ENCODE results near the gene NOX5. TPM values are rescaled to one million over a fixed set of nuclear protein-coding genes. Genes with fewer than 3 reads are reported as not detected.

NOX5 gene
- total RNA-seq, 2 experiments from 2014 or later, result not detected

- Mint-ChIP-seq H3K27me3 (no peaks in the 10 kb centered on the region), H3K27ac (no peak overlapping the region), H3K9me3 (no peaks in the 10 kb centered on the region), H3K4me1 (ENCODE audit: low read depth) (no peaks in the 10 kb centered on the region), H3K4me3 (no peak overlapping the region), H3K36me3 (ENCODE audit: low read depth) (no peaks in the 10 kb centered on the region)
- POLR2A ChIA-PET, result no interaction called here
- intact Hi-C loops (cut with micrococcal nuclease), result no loop called here
- CTCF ChIA-PET, result no interaction called here
- DNase-seq (no peak), ATAC-seq (no peak)
- TF ChIP-seq CTCF (IDR thresholded peaks at IDR 0.05), result no peak
These were observed 21.8 kb upstream of the NOX5 start for GRCh38 chr15:68992696-68993095.

- intact Hi-C loops (cut with micrococcal nuclease), result no loop called here
- TF ChIP-seq CTCF (IDR thresholded peaks at IDR 0.05), result no peak
- H3K27ac Mint-ChIP-seq, result no peak overlapping the region
- POLR2A ChIA-PET, result no interaction called here
- no peaks in the 10 kb centered on the region for H3K9me3 Mint-ChIP-seq
- DNase-seq, result no peak
- H3K4me1 Mint-ChIP-seq (ENCODE audit: low read depth), result no peaks in the 10 kb centered on the region
- no peaks in the 10 kb centered on the region for H3K36me3 Mint-ChIP-seq (ENCODE audit: low read depth)
- CTCF ChIA-PET, result no interaction called here
- H3K27me3 Mint-ChIP-seq, result no peaks in the 10 kb centered on the region
- no peak overlapping the region for H3K4me3 Mint-ChIP-seq
- ATAC-seq, result no peak
These were observed 21.2 kb upstream of the NOX5 start for GRCh38 chr15:68993276-68993675.

GRCh38 chr15:68994149-68994548, 20.3 kb upstream of the NOX5 start:
- no peak for TF ChIP-seq CTCF (IDR thresholded peaks at IDR 0.05)
- no peak overlapping the region for H3K4me3 Mint-ChIP-seq
- DNase-seq, result no peak

GRCh38 chr15:68994981-68995761, 19.3 kb upstream of the NOX5 start:
- no peaks in the 10 kb centered on the region for H3K36me3 Mint-ChIP-seq (ENCODE audit: low read depth)
- H3K27me3 Mint-ChIP-seq, result no peaks in the 10 kb centered on the region
- TF ChIP-seq CTCF (IDR thresholded peaks at IDR 0.05), result no peak
- ChIA-PET CTCF (no interaction called here), POLR2A (no interaction called here)
- ATAC-seq (no peak), DNase-seq (no peak)
- H3K27ac Mint-ChIP-seq, result no peak overlapping the region
- no peaks in the 10 kb centered on the region for H3K9me3 Mint-ChIP-seq
- intact Hi-C loops (cut with micrococcal nuclease), result no loop called here
- no peaks in the 10 kb centered on the region for H3K4me1 Mint-ChIP-seq (ENCODE audit: low read depth)
- no peak overlapping the region for H3K4me3 Mint-ChIP-seq

More at GRCh38 chr15:68994149-68994548, 20.3 kb upstream of the NOX5 start:
- Mint-ChIP-seq H3K9me3 (no peaks in the 10 kb centered on the region), H3K4me1 (ENCODE audit: low read depth) (no peaks in the 10 kb centered on the region), H3K36me3 (ENCODE audit: low read depth) (no peaks in the 10 kb centered on the region), H3K27ac (no peak overlapping the region), H3K27me3 (no peaks in the 10 kb centered on the region)
- ATAC-seq, result no peak
- intact Hi-C loops (cut with micrococcal nuclease), result no loop called here
- ChIA-PET POLR2A (no interaction called here), CTCF (no interaction called here)

GRCh38 chr15:68997050-68997449, 17.4 kb upstream of the NOX5 start:
- Mint-ChIP-seq H3K9me3 (no peaks in the 10 kb centered on the region), H3K27ac (no peak overlapping the region), H3K4me3 (no peak overlapping the region), H3K27me3 (no peaks in the 10 kb centered on the region), H3K4me1 (ENCODE audit: low read depth) (no peaks in the 10 kb centered on the region), H3K36me3 (ENCODE audit: low read depth) (no peaks in the 10 kb centered on the region)
- intact Hi-C loops (cut with micrococcal nuclease), result no loop called here
- TF ChIP-seq CTCF (IDR thresholded peaks at IDR 0.05), result no peak
- ATAC-seq, result no peak
- POLR2A ChIA-PET, result interaction anchor here (1.0 kb wide), 1 partner anchor 13 kb away, joined by 3 read pairs; no protein-coding TSS in a partner anchor
- no peak for DNase-seq
- CTCF ChIA-PET, result no interaction called here
